ENCODE data around the gene GCC2. TPM values are rescaled to one million over a fixed set of nuclear protein-coding genes. Genes with fewer than 3 reads are reported as not detected.

GCC2 gene
- polyA plus RNA-seq, 1 of the 3 experiments (the other 2 are of a cell fraction) = 4.5 TPM

GRCh38 chr2:108485253-108485652 is 36.2 kb downstream of the GCC2 start:
- Histone ChIP-seq H3K9me2 (no peaks in the 10 kb centered on the region; the same call in 1 of the 2 replicates), H4K20me1 (ENCODE audit: insufficient read depth) (no peaks in the 10 kb centered on the region), H3K9ac (no peak overlapping the region), H3K27ac (ENCODE audit: low read depth in 2 of 2, low read length in 1 of 2) (no peak overlapping the region), H3F3A (replicated peaks; ENCODE audit: insufficient read depth) (peaks cover 3% of the 10 kb centered on the region), H3K4me1 (ENCODE audit: control insufficient read depth in 1 of 2, insufficient read depth in 2 of 2, low read depth in 1 of 2, low read length in 1 of 2) (no peaks in the 10 kb centered on the region; a peak in 1 of 4 replicates), H3K79me2 (ENCODE audit: insufficient read depth) (no peaks in the 10 kb centered on the region; the same call in 1 of the 2 replicates), H3K4me3 (ENCODE audit: low read depth in 2 of 2, low read length in 1 of 2) (no peak overlapping the region), H3K27me3 (ENCODE audit: insufficient read depth) (no peaks in the 10 kb centered on the region), H3K9me3 (peaks cover 6% of the 10 kb centered on the region; the same call in 1 of the 2 replicates), H2AFZ (ENCODE audit: low read depth) (no peak overlapping the region), H3K4me2 (no peak overlapping the region), H3K36me3 (replicated peaks in 1 of 2; ENCODE audit: control insufficient read depth in 1 of 2, insufficient read depth in 2 of 2, low read length in 1 of 2) (peaks cover 72 to 81% of the 10 kb centered on the region in 2 experiments)
- WGBS (ENCODE audit: low lambda C conversion rate) = 95% methylated on average over 2 of the region's 2 CpGs
- POLR2A ChIA-PET = no interaction called here
- CTCF ChIA-PET = interaction anchor here (1.1 kb wide), 1 partner anchor 99 kb away, joined by 4 read pairs; no protein-coding TSS in a partner anchor
- DNase-seq = no peak
- TF ChIP-seq REST (IDR thresholded peaks at IDR 0.05; ENCODE audit: low read depth, low read length) = no peak
- no peak for TF ChIP-seq SIN3A (IDR thresholded peaks at IDR 0.05; ENCODE audit: borderline replicate concordance, low read depth, low read length)
- TF ChIP-seq GABPA (IDR thresholded peaks at IDR 0.05; ENCODE audit: low read depth) = no peak
- TF ChIP-seq RXRA (IDR thresholded peaks at IDR 0.05; ENCODE audit: borderline replicate concordance, low read depth) = no peak
- TF ChIP-seq RAD21 (IDR thresholded peaks at IDR 0.05; ENCODE audit: low read length) = no peak

- Histone ChIP-seq H3K9me3 (no peaks in the 10 kb centered on the region), H2AFZ (ENCODE audit: low read depth) (no peak overlapping the region), H3K27me3 (ENCODE audit: insufficient read depth) (no peaks in the 10 kb centered on the region), H3K9me2 (no peaks in the 10 kb centered on the region; the same call in 1 of the 2 replicates), H4K20me1 (ENCODE audit: insufficient read depth) (no peaks in the 10 kb centered on the region), H3F3A (replicated peaks; ENCODE audit: insufficient read depth) (peaks cover 18% of the 10 kb centered on the region), H3K4me3 (ENCODE audit: low read depth in 2 of 2, low read length in 1 of 2) (no peak overlapping the region), H3K9ac (no peak overlapping the region), H3K4me2 (no peak overlapping the region), H3K4me1 (ENCODE audit: control insufficient read depth in 1 of 2, insufficient read depth in 2 of 2, low read depth in 1 of 2, low read length in 1 of 2) (peaks cover 0 to 6% of the 10 kb centered on the region in 2 experiments; a peak in 3 of 4 replicates), H3K27ac (ENCODE audit: low read depth in 2 of 2, low read length in 1 of 2) (peak overlapping the region in 1 of 2 experiments; percentile 73; a peak in 1 of 4 replicates), H3K36me3 (replicated peaks in 1 of 2; ENCODE audit: control insufficient read depth in 1 of 2, insufficient read depth in 2 of 2, low read length in 1 of 2) (peaks cover 65 to 68% of the 10 kb centered on the region in 2 experiments), H3K79me2 (ENCODE audit: insufficient read depth) (no peaks in the 10 kb centered on the region; the same call in 1 of the 2 replicates)
- no peak for DNase-seq
- no peak for TF ChIP-seq USF2 (IDR thresholded peaks at IDR 0.05; ENCODE audit: borderline replicate concordance, low read depth, low read length)
- no peak for TF ChIP-seq PBX3 (IDR thresholded peaks at IDR 0.05)
- TF ChIP-seq CTCF (IDR thresholded peaks at IDR 0.05) = no peak
- TF ChIP-seq EP300 (IDR thresholded peaks at IDR 0.05; ENCODE audit: borderline replicate concordance in 1 of 2, low read depth in 1 of 2, low read length in 1 of 2) = no peak
- no peak for TF ChIP-seq FOXJ3 (CRISPR knock-in tag; IDR thresholded peaks at IDR 0.05)
- no peak for TF ChIP-seq GATA2 (CRISPR knock-in tag; IDR thresholded peaks at IDR 0.05)
- no peak for TF ChIP-seq ELF1 (IDR thresholded peaks at IDR 0.05)
- TF ChIP-seq POLR2AphosphoS5 (IDR thresholded peaks at IDR 0.05; ENCODE audit: low read depth, low read length) = no peak
- no peak for TF ChIP-seq EZH2phosphoT487 (IDR thresholded peaks at IDR 0.05; ENCODE audit: borderline replicate concordance, low read depth)
- ChIA-PET CTCF (interaction anchor here (1.6 kb wide), 1 partner anchor 146 kb away, joined by 4 read pairs; no protein-coding TSS in a partner anchor), POLR2A (no interaction called here)
Measured at GRCh38 chr2:108490506-108491122, 41.6 kb downstream of the GCC2 start.

Data from SK-N-SH (cell line).